A549 (cell line): ENCODE measurements around the gene TRIP6. TPM values are rescaled to one million over a fixed set of nuclear protein-coding genes. Genes with fewer than 3 reads are reported as not detected.

Experiments
- ATAC-seq, 2 experiments: fragments of 200-7000 bp in 1 of 2; fragments of >200 bp in 1 of 2; cut with Nextera tagmentation in 1 of 2; cut with Tn5 transposase in 1 of 2; 3 replicates each; pipeline versions ENCODE4 v1.8.0 to v1.9.1; 2018 to 2020; ENCODE audit warnings: mild to moderate bottlenecking in 1 of 2, moderate library complexity in 1 of 2
- CTCF ChIA-PET: fragments of 300-600 bp; sonication (Branson Sonifier 250); formaldehyde crosslinking; extraction: SDS; loops from one replicate; lab custom pipeline; 2021; ENCODE audit warnings: antibody characterized with exemption, inconsistent platforms; lab: Yijun Ruan, JAX
- POLR2A ChIA-PET: fragments of 350-600 bp; formaldehyde crosslinking; extraction: SDS; loops from one replicate; lab custom pipeline; 2021; ENCODE audit warnings: antibody characterized with exemption, inconsistent platforms; lab: Yijun Ruan, JAX
- DNase-seq, 2 experiments: peaks; one replicate each; pipeline versions ENCODE4 v3.0.0 to v3.0.0-alpha.2; 2011 to 2016; ENCODE audit warnings: low read depth in 1 of 2, low spot score in 1 of 2
- FAIRE-seq: peaks from 2 replicates; lab custom pipeline; 2011; peaks lifted over from hg19 to GRCh38; lab: Jason Lieb, UNC
- H3K27ac ChIP-seq, 2 experiments: fragments of >200 bp; sonication (Bioruptor Twin); formaldehyde crosslinking; 3 replicates each; pipeline ENCODE4 v1.5.1; 2016 to 2017
- H3K4me1 ChIP-seq: fragments of >200 bp; sonication (Bioruptor Twin); formaldehyde crosslinking; 3 replicates; pipeline ENCODE4 v1.6.1; 2016
- H3K4me2 ChIP-seq: fragments of >200 bp; sonication (Bioruptor Twin); formaldehyde crosslinking; 3 replicates; pipeline ENCODE4 v1.6.1; 2016
- H3K4me3 ChIP-seq: fragments of >200 bp; sonication (Bioruptor Twin); formaldehyde crosslinking; 3 replicates; pipeline ENCODE4 v1.5.1; 2016
- H3K9me3 ChIP-seq: fragments of >200 bp; sonication (Bioruptor Twin); formaldehyde crosslinking; 3 replicates; pipeline ENCODE4 v1.6.1; 2016
- ATOH8 ChIP-seq: fragments of 250-450 bp; sonication (Bioruptor Pico); IDR thresholded peaks from 2 replicates; pipeline ENCODE4 v1.5.0; 2020; ENCODE audit warnings: low read depth, mild to moderate bottlenecking, moderate library complexity
- BHLHE40 ChIP-seq: IDR thresholded peaks from 2 replicates; pipeline ENCODE4 v1.6.1; 2012; ENCODE audit warnings: low read depth, low read length, inconsistent platforms
- CBX2 ChIP-seq: fragments of 200-600 bp; sonication (generic); IDR thresholded peaks from 2 replicates; pipeline ENCODE4 v1.6.1; 2016; ENCODE audit warnings: low read depth, mild to moderate bottlenecking, borderline replicate concordance
- CHD2 ChIP-seq: fragments of 150-350 bp; IDR thresholded peaks from 2 replicates; pipeline ENCODE4 v1.6.1; 2014; ENCODE audit warnings: low read length; ENCODE audit not compliant: partially characterized antibody
- CHD4 ChIP-seq: fragments of 200-600 bp; sonication (generic); IDR thresholded peaks from 2 replicates; pipeline ENCODE4 v1.6.1; 2016; ENCODE audit warnings: antibody characterized with exemption, mild to moderate bottlenecking, borderline replicate concordance
- CTCF ChIP-seq: fragments of >200 bp; sonication (Bioruptor Twin); formaldehyde crosslinking; IDR thresholded peaks from 3 replicates; pipeline ENCODE4 v1.5.1; 2016
- E2F6 ChIP-seq: IDR thresholded peaks from 2 replicates; pipeline ENCODE4 v1.6.1; 2012; ENCODE audit warnings: low read depth, borderline replicate concordance
- EHMT2 ChIP-seq: fragments of 200-600 bp; sonication (generic); IDR thresholded peaks from 2 replicates; pipeline ENCODE4 v1.6.1; 2016; ENCODE audit warnings: antibody characterized with exemption, low read depth, mild to moderate bottlenecking, moderate library complexity
- ELK1 ChIP-seq: fragments of 150-350 bp; IDR thresholded peaks from 2 replicates; pipeline ENCODE4 v1.6.1; 2014; ENCODE audit warnings: low read depth, mild to moderate bottlenecking, low read length
- EP300 ChIP-seq, 2 experiments: fragments of >200 bp; sonication (Bioruptor Twin); formaldehyde crosslinking; IDR thresholded peaks; 2 replicates in 1 of 2; 3 replicates in 1 of 2; pipeline ENCODE4 v1.6.1; 2016 to 2017
- ESRRA ChIP-seq: fragments of 150-350 bp; IDR thresholded peaks from 2 replicates; pipeline ENCODE4 v1.6.1; 2014; ENCODE audit warnings: mild to moderate bottlenecking, low read length, borderline replicate concordance
- FOSB ChIP-seq: fragments of 250-450 bp; sonication (Bioruptor Pico); IDR thresholded peaks from 2 replicates; pipeline ENCODE4 v1.5.0; 2020; ENCODE audit warnings: mild to moderate bottlenecking, moderate library complexity
- GATA3 ChIP-seq: IDR thresholded peaks from 2 replicates; pipeline ENCODE4 v1.6.1; 2012; ENCODE audit warnings: borderline replicate concordance
- HDAC2 ChIP-seq: fragments of 200-600 bp; sonication (generic); IDR thresholded peaks from 2 replicates; pipeline ENCODE4 v1.6.1; 2016
- HOXA7 ChIP-seq: fragments of 250-450 bp; sonication (Bioruptor Pico); IDR thresholded peaks from 2 replicates; pipeline ENCODE4 v1.5.0; 2020; ENCODE audit warnings: mild to moderate bottlenecking, moderate library complexity
- JUN ChIP-seq, 2 experiments: fragments of >200 bp; sonication (Bioruptor Twin); formaldehyde crosslinking; IDR thresholded peaks; 2 replicates in 1 of 2; 3 replicates in 1 of 2; pipeline ENCODE4 v1.6.1; 2016 to 2017
- JUNB ChIP-seq: fragments of >200 bp; sonication (Bioruptor Twin); formaldehyde crosslinking; IDR thresholded peaks from 2 replicates; pipeline ENCODE4 v1.6.1; 2016
- MAFK ChIP-seq: fragments of 450-650 bp; IDR thresholded peaks from 2 replicates; pipeline ENCODE4 v1.6.1; 2014; ENCODE audit not compliant: partially characterized antibody
- MAZ ChIP-seq: fragments of 150-350 bp; IDR thresholded peaks from 2 replicates; pipeline ENCODE4 v1.6.1; 2014; ENCODE audit warnings: antibody characterized with exemption, low read depth, low read length, borderline replicate concordance
- MYC ChIP-seq: IDR thresholded peaks from 2 replicates; pipeline ENCODE4 v1.6.1; 2012; ENCODE audit warnings: mild to moderate bottlenecking, inconsistent platforms, low read length, improper control_type of control experiment, borderline replicate concordance
- NFE2L2 ChIP-seq: fragments of 150-350 bp; conservative IDR thresholded peaks from 2 replicates; pipeline ENCODE4 v1.6.1; 2014; ENCODE audit warnings: low read length
- NR3C1 ChIP-seq: fragments of >200 bp; sonication (Bioruptor Twin); formaldehyde crosslinking; IDR thresholded peaks from 3 replicates; pipeline ENCODE4 v1.6.1; 2017
- PBX3 ChIP-seq: IDR thresholded peaks from 2 replicates; pipeline ENCODE4 v1.6.1; 2012
- PHF8 ChIP-seq: fragments of 200-600 bp; sonication (generic); IDR thresholded peaks from 2 replicates; pipeline ENCODE4 v1.6.1; 2016; ENCODE audit warnings: low read depth, mild to moderate bottlenecking, antibody characterized with exemption, moderate library complexity, borderline replicate concordance
- POLR2A ChIP-seq: IDR thresholded peaks from 2 replicates; pipeline ENCODE4 v1.6.1; 2012; ENCODE audit warnings: mild to moderate bottlenecking, low read length
- RCOR1 ChIP-seq: fragments of 150-350 bp; IDR thresholded peaks from 2 replicates; pipeline ENCODE4 v1.6.1; 2014; ENCODE audit warnings: antibody characterized with exemption, low read length, low read depth
- REST ChIP-seq: fragments of 200-600 bp; sonication (generic); IDR thresholded peaks from 2 replicates; pipeline ENCODE4 v1.6.1; 2016; ENCODE audit warnings: antibody characterized with exemption, mild to moderate bottlenecking, moderate library complexity
- TP53 ChIP-seq: fragments of 250-450 bp; sonication (Bioruptor Pico); IDR thresholded peaks from 2 replicates; pipeline ENCODE4 v1.5.0; 2021; ENCODE audit warnings: mild to moderate bottlenecking, moderate library complexity
- ZNF302 ChIP-seq: fragments of 250-450 bp; sonication (Bioruptor Pico); IDR thresholded peaks from 2 replicates; pipeline ENCODE4 v1.9.0; 2021; ENCODE audit warnings: inconsistent platforms, mild to moderate bottlenecking, moderate library complexity
- ZSCAN20 ChIP-seq: fragments of 250-450 bp; sonication (Bioruptor Pico); IDR thresholded peaks from 2 replicates; pipeline ENCODE4 v1.8.0; 2022; ENCODE audit warnings: mild to moderate bottlenecking, moderate library complexity
- WGBS: methylation state at CpG from one replicate; pipeline ENCODE4 v1.1.6; 2017; ENCODE audit errors: missing lambda C conversion rate; 5-methylcytosine and 5-hydroxymethylcytosine counted together
- polyA plus RNA-seq, 4 experiments: library from polyadenylated mRNA; depleted of rRNA in 3 of 4; stranded (reverse); fragments of >200 nt; fragmentation: RNase III in 1 of 4; extraction: RNeasy Plus Mini Kit Qiagen cat#74134 plus additional on column Dnase treatment in 1 of 4; gene quantifications; 2 replicates in 3 of 4; 3 replicates in 1 of 4; pipeline ENCODE4 v1.2.3, GENCODE V29; 2011 to 2017

The TRIP6 gene
- polyA plus RNA-seq, 2 of the 4 experiments (the other 2 are of a cell fraction) = 18.0 to 38.5 TPM

GRCh38 chr7:100874577-100875355, 7.6 kb downstream of the TRIP6 start, which contains the start of gene SRRT:
TSS of gene SRRT (plus strand) at chr7:100875103. CDS start at chr7:100875591, 488 bp downstream.
- H3K9me3 ChIP-seq = no peaks in the 10 kb centered on the region
- ChIA-PET CTCF (interaction anchor here (0.8 to 2.6 kb wide), 8 partner anchors 11 to 269 kb away, joined by 3 to 13 read pairs (median 5); partner anchors contain the start of gene SLC12A9), POLR2A (interaction anchor here (0.5 to 2.3 kb wide), 29 partner anchors 8 to 466 kb away, joined by 3 to 106 read pairs (median 4); partner anchors contain the start of genes EPHB4, MEPCE, POP7 and SERPINE1)
- peak within 1 kb of the TSS; percentile 95 to 96 for H3K27ac ChIP-seq
- DNase-seq (peak; percentile 95 to 99), ATAC-seq (peak; percentile 92 to 97), FAIRE-seq (no peak)
- H3K4me2 ChIP-seq = peak within 1 kb of the TSS; percentile 90
- H3K4me3 ChIP-seq = peak within 1 kb of the TSS; percentile 98
- H3K4me1 ChIP-seq = peaks cover 9% of the 10 kb centered on the region
- WGBS = 2% methylated on average over 32 of the region's 79 CpGs
- TF ChIP-seq E2F6 (peak; percentile 95), BHLHE40 (no peak), ATOH8 (CRISPR knock-in tag) (peak; percentile 72; the same call in 1 of the 2 replicates), CTCF (no peak), CHD4 (no peak), EP300 (IDR thresholded peaks at IDR 0.05) (no peak), FOSB (CRISPR knock-in tag) (no peak; the same call in 1 of the 2 replicates), JUN (IDR thresholded peaks at IDR 0.05) (peak; percentile 73 to 96), EHMT2 (no peak), RCOR1 (no peak), GATA3 (peak; percentile 73; the same call in 1 of the 2 replicates), HOXA7 (CRISPR knock-in tag) (peak; percentile 79), ZNF302 (no peak), CBX2 (no peak), TP53 (peak; percentile 89), JUNB (no peak), NR3C1 (no peak), MAZ (no peak), ESRRA (no peak), CHD2 (peak; percentile 90), MAFK (no peak), PBX3 (0 out of 2 replicates have a peak, but pooled peaks have one; percentile 34), ZSCAN20 (CRISPR knock-in tag) (no peak), MYC (no peak), REST (peak; percentile 81), ELK1 (no peak), NFE2L2 (no peak), PHF8 (peak; percentile 84), POLR2A (peak; percentile 82), HDAC2 (no peak)
